ENCODE results near the gene IRX5. TPM values are rescaled to one million over a fixed set of nuclear protein-coding genes. Genes with fewer than 3 reads are reported as not detected.

The IRX5 gene
- polyA plus RNA-seq, 3 donors, result 0.15 TPM; not detected in 2

- WGBS (ENCODE audit: insufficient coverage), result 91% methylated on average over 6 of the region's 6 CpGs
- no peaks in the 10 kb centered on the region for H3K79me2 ChIP-seq (ENCODE audit: insufficient read depth, low read length)
Observed at GRCh38 chr16:54892981-54893380, 37.7 kb upstream of the IRX5 start.

DNA sequence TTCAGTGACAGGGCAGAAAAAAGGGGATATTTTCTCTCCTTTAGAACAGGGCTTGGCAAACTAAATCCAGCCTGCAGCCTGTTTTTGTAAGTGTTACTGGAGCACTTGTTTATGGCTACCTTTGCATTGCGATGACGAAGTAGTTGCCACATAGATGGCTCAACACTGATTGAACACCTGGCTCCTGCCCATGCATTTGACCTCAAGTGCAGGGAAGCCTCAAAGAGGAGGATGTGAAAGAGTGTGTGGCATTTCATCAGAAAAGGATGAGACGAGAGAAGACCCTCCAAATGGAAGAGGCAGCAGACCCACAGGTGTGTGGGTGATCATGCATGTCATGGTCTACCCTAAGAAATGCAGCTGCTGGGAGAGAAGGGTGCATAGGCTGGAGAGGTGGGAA, 32.7 kb upstream of the IRX5 start:
- Histone ChIP-seq H3K36me3 (replicated peaks in 1 of 2; ENCODE audit: control insufficient read depth in 1 of 2, insufficient read depth in 2 of 2, low read length in 2 of 2) (no peaks in the 10 kb centered on the region), H2AFZ (ENCODE audit: insufficient read depth, low read depth, low read length, poor library complexity, severe bottlenecking) (no peak overlapping the region), H3K9ac (ENCODE audit: insufficient read depth, low read length, poor library complexity, severe bottlenecking) (no peak overlapping the region), H3K79me2 (ENCODE audit: insufficient read depth, low read length) (no peaks in the 10 kb centered on the region), H3K4me2 (replicated peaks; ENCODE audit: extremely low read depth, low read length, poor library complexity, severe bottlenecking) (no peak overlapping the region), H3K27ac (ENCODE audit: low read depth in 1 of 2, low read length in 2 of 2) (no peak overlapping the region), H3K4me1 (ENCODE audit: control insufficient read depth in 1 of 2, insufficient read depth in 2 of 2, low read length in 2 of 2) (no peaks in the 10 kb centered on the region), H3K27me3 (ENCODE audit: control insufficient read depth in 2 of 2, insufficient read depth in 2 of 2, low read length in 2 of 2) (no peaks in the 10 kb centered on the region), H4K20me1 (ENCODE audit: insufficient read depth, low read length) (no peaks in the 10 kb centered on the region), H3K9me3 (replicated peaks in 1 of 2; ENCODE audit: control insufficient read depth in 1 of 2, insufficient read depth in 1 of 2, low read length in 2 of 2) (no peaks in the 10 kb centered on the region), H3K4me3 (replicated peaks in 1 of 3; ENCODE audit: low read depth in 2 of 3, low read length in 3 of 3) (no peak overlapping the region)
- no peaks in the 10 kb centered on the region for H3K4me1 Mint-ChIP-seq
- TF ChIP-seq CTCF (IDR thresholded peaks at IDR 0.05), result no peak
- 75% methylated on average over 3 of the region's 3 CpGs for WGBS (ENCODE audit: insufficient coverage)
- no peak for DNase-seq
- H3K4me3 Mint-ChIP-seq, result no peak overlapping the region
- no peaks in the 10 kb centered on the region for H3K36me3 Mint-ChIP-seq
- H3K27ac Mint-ChIP-seq, result no peak overlapping the region
- H3K9me3 Mint-ChIP-seq, result peaks cover 0 to 15% (median 4%) of the 10 kb centered on the region in 7 donors
- intact Hi-C loops (cut with micrococcal nuclease), result no loop called here
- H3K27me3 Mint-ChIP-seq (ENCODE audit: low read depth in 3 of 3), result peaks cover 6 to 10% (median 7%) of the 10 kb centered on the region in 3 donors

More at GRCh38 chr16:54892981-54893380, 37.7 kb upstream of the IRX5 start:
- Histone ChIP-seq H3K36me3 (replicated peaks in 1 of 2; ENCODE audit: control insufficient read depth in 1 of 2, insufficient read depth in 2 of 2, low read length in 2 of 2) (no peaks in the 10 kb centered on the region), H4K20me1 (ENCODE audit: insufficient read depth, low read length) (no peaks in the 10 kb centered on the region), H3K4me1 (ENCODE audit: control insufficient read depth in 1 of 2, insufficient read depth in 2 of 2, low read length in 2 of 2) (no peaks in the 10 kb centered on the region), H2AFZ (ENCODE audit: insufficient read depth, low read depth, low read length, poor library complexity, severe bottlenecking) (no peak overlapping the region), H3K27me3 (ENCODE audit: control insufficient read depth in 2 of 2, insufficient read depth in 2 of 2, low read length in 2 of 2) (peaks cover 0 to 2% of the 10 kb centered on the region in 2 donors), H3K9ac (ENCODE audit: insufficient read depth, low read length, poor library complexity, severe bottlenecking) (no peak overlapping the region), H3K4me3 (replicated peaks in 1 of 3; ENCODE audit: low read depth in 2 of 3, low read length in 3 of 3) (no peak overlapping the region), H3K9me3 (replicated peaks in 1 of 2; ENCODE audit: control insufficient read depth in 1 of 2, insufficient read depth in 1 of 2, low read length in 2 of 2) (no peaks in the 10 kb centered on the region), H3K4me2 (replicated peaks; ENCODE audit: extremely low read depth, low read length, poor library complexity, severe bottlenecking) (no peak overlapping the region), H3K27ac (ENCODE audit: low read depth in 1 of 2, low read length in 2 of 2) (no peak overlapping the region)
- no peak for TF ChIP-seq CTCF (IDR thresholded peaks at IDR 0.05)
- intact Hi-C loops (cut with micrococcal nuclease), result no loop called here
- no peak for DNase-seq
- Mint-ChIP-seq H3K4me1 (no peaks in the 10 kb centered on the region), H3K9me3 (peaks cover 0 to 5% (median 1%) of the 10 kb centered on the region in 7 donors), H3K36me3 (no peaks in the 10 kb centered on the region), H3K27me3 (ENCODE audit: low read depth in 3 of 3) (peaks cover 3 to 10% (median 5%) of the 10 kb centered on the region in 3 donors), H3K27ac (no peak overlapping the region), H3K4me3 (no peak overlapping the region)
